HG03442 (cell line): ENCODE results near the gene CENPE.
"Not testable (repeated sequence)": the region's sequence is repeated elsewhere in the genome, so short reads cannot be mapped to it uniquely, and the experiment has no call there.

Experiments used
- ATAC-seq: cut with Tn5 transposase; IDR thresholded peaks from one replicate; pipeline ENCODE4 v1.9.1; 2021; ENCODE audit warnings: mild to moderate bottlenecking, moderate library complexity; ENCODE audit not compliant: unreplicated experiment

CENPE gene

GRCh38 chr4:103198111-103198765 lies at the start of gene CENPE:
Gene CENPE (minus strand): TSS chr4:103198343. CDS start chr4:103198319, 24 bp downstream.
- peak; percentile 92 for ATAC-seq

DNA sequence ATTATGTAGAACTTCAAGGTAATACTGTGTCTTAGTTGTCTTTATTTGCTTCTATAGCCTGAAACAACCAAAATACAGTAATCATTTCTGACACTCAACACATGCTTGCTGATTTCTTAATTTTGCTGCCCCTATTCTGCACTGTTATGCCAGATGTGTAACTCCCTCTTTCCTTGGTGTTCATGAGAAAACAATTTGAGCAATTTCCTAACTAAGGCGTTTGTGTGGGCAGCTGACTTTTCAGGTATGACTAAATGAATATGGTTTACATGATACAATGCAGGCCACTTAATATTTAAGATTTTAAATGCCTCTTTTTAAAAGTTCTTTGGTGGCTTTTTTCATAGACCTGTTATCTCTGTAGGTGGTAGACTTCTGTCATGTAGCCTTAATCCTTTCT lies 46.1 kb upstream of the CENPE start:
- no peak for ATAC-seq

GRCh38 chr4:103230938-103231337 lies 32.8 kb upstream of the CENPE start:
- ATAC-seq: not testable (repeated sequence)

- ATAC-seq: not testable (repeated sequence)
These were observed 25.4 kb upstream of the CENPE start for GRCh38 chr4:103223556-103223955.

DNA sequence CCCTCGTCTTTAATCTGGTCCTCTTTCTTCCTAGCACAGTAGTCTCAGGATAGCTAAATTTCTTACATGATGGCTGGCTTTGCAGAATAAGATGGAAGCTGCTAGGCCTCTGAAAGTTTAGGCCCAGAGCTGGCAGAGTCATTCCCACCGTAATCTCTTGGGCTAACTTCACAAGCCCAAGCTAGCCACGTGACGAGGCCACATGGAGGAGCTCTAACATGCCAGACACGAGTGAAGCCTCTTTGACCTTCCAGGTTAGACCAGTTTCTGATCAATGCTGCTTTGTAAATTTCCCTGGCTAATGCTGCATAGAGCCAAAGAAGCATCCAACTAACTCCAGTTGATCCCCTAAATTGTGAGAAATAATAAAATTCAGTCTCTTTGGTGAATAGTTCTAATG lies 9.5 kb upstream of the CENPE start:
- no peak for ATAC-seq

GRCh38 chr4:103204111-103204510 lies 6.0 kb upstream of the CENPE start:
- no peak for ATAC-seq

DNA sequence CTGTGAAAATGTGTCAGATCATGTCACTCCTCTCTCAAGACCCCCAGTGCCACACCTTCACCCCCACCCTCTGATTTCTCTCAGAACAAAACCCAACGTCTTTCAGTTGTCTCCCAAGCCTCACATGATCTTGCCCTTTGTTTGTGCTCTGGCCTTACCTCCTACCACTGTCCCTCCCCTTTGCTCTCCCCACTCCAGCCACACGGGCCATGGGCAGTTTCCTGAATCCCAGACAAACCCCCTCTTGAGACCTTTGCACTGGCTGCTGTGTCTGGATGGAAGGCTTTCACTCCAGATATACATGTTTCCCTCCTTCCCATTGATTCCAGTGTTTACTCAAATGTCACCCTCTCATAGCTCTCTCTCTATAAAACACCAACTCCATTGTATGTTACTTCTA lies 3.6 kb upstream of the CENPE start:
- no peak for ATAC-seq

GRCh38 chr4:103201253-103201652 lies 3.1 kb upstream of the CENPE start:
- no peak for ATAC-seq

DNA sequence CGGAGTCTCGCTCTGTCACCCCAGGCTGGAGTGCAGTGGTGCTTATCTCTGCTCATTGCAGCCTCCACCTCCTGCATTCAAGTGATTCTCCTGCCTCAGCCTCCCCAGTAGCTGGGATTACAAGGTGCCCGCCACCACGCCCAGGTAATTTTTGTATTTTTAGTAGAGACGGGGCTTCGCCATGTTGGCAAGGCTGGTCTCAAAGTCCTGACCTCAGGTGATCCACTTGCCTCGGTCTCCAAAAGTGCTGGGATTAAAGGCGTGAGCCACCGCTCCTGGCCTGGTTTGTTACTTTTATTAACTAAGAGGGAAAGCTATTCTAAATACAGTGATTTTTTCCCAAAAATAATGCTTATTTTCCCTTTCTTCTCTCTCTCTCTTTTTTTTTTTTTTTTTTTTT lies 866 bp upstream of the CENPE start:
- ATAC-seq: no peak

- peak; percentile 44 for ATAC-seq
These were observed 405 bp downstream of the CENPE start for GRCh38 chr4:103197765-103198110.

DNA sequence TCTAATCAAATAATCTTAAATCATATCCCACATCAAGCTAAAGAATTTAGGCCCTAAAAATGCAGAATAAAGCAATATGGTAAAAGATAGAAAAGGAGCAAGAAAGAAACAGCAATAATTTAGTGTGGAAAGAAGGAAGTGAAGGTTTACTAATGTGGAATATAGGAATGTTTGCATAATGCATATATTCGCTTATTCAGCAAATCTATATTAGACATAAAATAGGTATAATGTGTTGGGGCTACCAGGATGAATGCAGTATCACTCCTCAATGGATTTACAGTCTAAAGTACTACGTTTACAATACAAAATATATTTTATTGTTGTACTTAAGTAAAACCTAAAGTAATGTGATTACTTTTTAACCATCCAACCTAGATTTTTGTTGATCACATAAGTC lies 4.7 kb downstream of the CENPE start:
- no peak for ATAC-seq

- no peak for ATAC-seq
These were observed 27.1 kb downstream of the CENPE start for GRCh38 chr4:103171006-103171405.

DNA sequence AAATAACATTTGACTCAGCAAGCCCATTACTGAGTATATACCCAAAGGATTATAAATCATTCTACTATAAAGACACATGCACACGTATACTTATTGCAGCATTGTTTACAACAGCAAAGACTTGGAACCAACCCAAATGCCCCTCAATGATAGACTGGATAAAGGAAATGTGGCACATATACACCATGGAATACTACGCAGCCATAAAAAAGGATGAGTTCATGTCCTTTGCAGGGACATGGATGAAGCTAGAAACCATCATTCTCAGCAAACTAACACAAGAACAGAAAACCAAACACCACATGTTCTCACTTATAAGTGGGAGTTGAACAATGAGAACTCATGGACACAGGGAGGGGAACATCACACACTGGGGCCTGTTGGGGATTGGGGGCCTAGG lies 28.4 kb downstream of the CENPE start:
- ATAC-seq: not testable (repeated sequence)

GRCh38 chr4:103168993-103169392 lies 29.1 kb downstream of the CENPE start:
- no peak for ATAC-seq

- no peak for ATAC-seq
These were observed 36.0 kb downstream of the CENPE start for GRCh38 chr4:103162176-103162575.

- ATAC-seq: no peak
These were observed 39.4 kb downstream of the CENPE start for GRCh38 chr4:103158760-103159159.

- ATAC-seq: no peak
These were observed 42.0 kb downstream of the CENPE start for GRCh38 chr4:103156106-103156505.

- ATAC-seq: no peak
These were observed 45.8 kb downstream of the CENPE start for GRCh38 chr4:103152381-103152780.

- no peak for ATAC-seq
These were observed 47.5 kb downstream of the CENPE start for GRCh38 chr4:103150677-103151076.

- ATAC-seq: no peak
These were observed 53.2 kb downstream of the CENPE start for GRCh38 chr4:103144926-103145325.

GRCh38 chr4:103137446-103137827 lies 60.7 kb downstream of the CENPE start:
- ATAC-seq: no peak

- no peak for ATAC-seq
These were observed 61.3 kb downstream of the CENPE start for GRCh38 chr4:103136671-103137445.

GRCh38 chr4:103129174-103129573 lies 69.0 kb downstream of the CENPE start:
- ATAC-seq: no peak
